Activated CD4-positive, alpha-beta T cell treated with anti-CD3 and anti-CD28 coated beads, Interleukin-2, amount 50 U/mL, for 24 hours (primary cell): Measurements from ENCODE around the gene INVS.
"Not testable (repeated sequence)": the region's sequence is repeated elsewhere in the genome, so short reads cannot be mapped to it uniquely, and the experiment has no call there.

Experiments
- DNase-seq, 2 donors: peaks; one replicate each; pipeline ENCODE4 v3.0.0-alpha.2; 2020; ENCODE audit warnings: low read depth in 1 of 2, low spot score in 1 of 2

INVS gene

GRCh38 chr9:100125236-100125635 lies 26.2 kb downstream of the INVS start:
- DNase-seq = no peak

GRCh38 chr9:100125910-100126309 lies 26.9 kb downstream of the INVS start:
- no peak for DNase-seq

- DNase-seq = no peak
Measured at GRCh38 chr9:100126423-100126822, 27.4 kb downstream of the INVS start.

- no peak for DNase-seq
Measured at GRCh38 chr9:100129772-100130171, 30.7 kb downstream of the INVS start.

- no peak for DNase-seq
Measured at GRCh38 chr9:100131216-100131615, 32.2 kb downstream of the INVS start.

- no peak for DNase-seq
Measured at GRCh38 chr9:100131875-100132430, 32.9 kb downstream of the INVS start.

GRCh38 chr9:100134731-100135130 lies 35.7 kb downstream of the INVS start:
- DNase-seq = no peak

- not testable (repeated sequence) for DNase-seq
Measured at GRCh38 chr9:100136799-100137198, 37.8 kb downstream of the INVS start.

GRCh38 chr9:100140303-100140702 lies 41.3 kb downstream of the INVS start:
- not testable (repeated sequence) for DNase-seq

GRCh38 chr9:100141862-100142261 lies 42.8 kb downstream of the INVS start:
- not testable (repeated sequence) for DNase-seq

- not testable (repeated sequence) for DNase-seq
Measured at GRCh38 chr9:100145167-100145934, 46.3 kb downstream of the INVS start.

- not testable (repeated sequence) for DNase-seq
Measured at GRCh38 chr9:100145976-100146375, 46.9 kb downstream of the INVS start.

- DNase-seq = no peak
Measured at GRCh38 chr9:100150214-100150613, 51.2 kb downstream of the INVS start.

- no peak for DNase-seq
Measured at GRCh38 chr9:100160021-100160420, 61.0 kb downstream of the INVS start.

- DNase-seq = no peak
Measured at GRCh38 chr9:100167176-100167575, 68.1 kb downstream of the INVS start.

- DNase-seq = no peak
Measured at GRCh38 chr9:100167915-100168654, 69.0 kb downstream of the INVS start.

GRCh38 chr9:100170085-100170484 lies 71.0 kb downstream of the INVS start:
- no peak for DNase-seq

GRCh38 chr9:100170556-100170955 lies 71.5 kb downstream of the INVS start:
- no peak for DNase-seq

- DNase-seq = no peak
Measured at GRCh38 chr9:100186356-100186755, 87.3 kb downstream of the INVS start.

GRCh38 chr9:100190339-100190738 lies 91.3 kb downstream of the INVS start:
- DNase-seq = no peak

GRCh38 chr9:100191264-100191663 lies 92.2 kb downstream of the INVS start:
- no peak for DNase-seq

GRCh38 chr9:100193078-100193477 lies 94.0 kb downstream of the INVS start:
- no peak for DNase-seq
